IPS-NIHi7 (cell line): ENCODE data around the gene KCNMA1.
"Not testable (repeated sequence)": the region's sequence is repeated elsewhere in the genome, so short reads cannot be mapped to it uniquely, and the experiment has no call there.

Experiments used
- DNase-seq: peaks from one replicate; pipeline ENCODE4 v3.0.0; 2012; ENCODE audit warnings: mixed read lengths; ENCODE audit errors: extremely low spot score

KCNMA1 gene

GRCh38 chr10:77371848-77372799 is 265.5 kb downstream of the KCNMA1 start:
- no peak for DNase-seq

GRCh38 chr10:77371421-77371820 is 266.2 kb downstream of the KCNMA1 start:
- no peak for DNase-seq

DNA sequence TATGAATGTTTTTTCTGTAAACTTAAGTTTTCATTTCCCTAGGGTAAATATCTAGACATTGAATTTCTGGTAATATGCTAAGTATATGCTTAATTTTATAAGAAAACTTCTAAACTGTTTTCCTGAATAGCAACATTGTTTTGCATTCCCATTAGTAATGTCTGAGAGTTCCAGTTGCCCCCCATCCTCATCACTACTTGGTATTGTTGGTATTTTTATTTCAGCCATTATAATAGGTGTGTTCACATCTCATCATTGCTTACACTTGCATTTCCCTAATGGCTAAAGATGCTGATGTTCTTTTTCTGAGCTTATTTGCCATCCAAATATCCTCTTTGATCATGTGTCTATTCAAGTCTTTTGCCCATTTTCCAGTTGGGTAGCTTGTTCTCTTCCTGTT is 269.6 kb downstream of the KCNMA1 start:
- no peak for DNase-seq

GRCh38 chr10:77363210-77363609 is 274.4 kb downstream of the KCNMA1 start:
- no peak for DNase-seq

- no peak for DNase-seq
Observed at GRCh38 chr10:77361831-77362230, 275.8 kb downstream of the KCNMA1 start.

DNA sequence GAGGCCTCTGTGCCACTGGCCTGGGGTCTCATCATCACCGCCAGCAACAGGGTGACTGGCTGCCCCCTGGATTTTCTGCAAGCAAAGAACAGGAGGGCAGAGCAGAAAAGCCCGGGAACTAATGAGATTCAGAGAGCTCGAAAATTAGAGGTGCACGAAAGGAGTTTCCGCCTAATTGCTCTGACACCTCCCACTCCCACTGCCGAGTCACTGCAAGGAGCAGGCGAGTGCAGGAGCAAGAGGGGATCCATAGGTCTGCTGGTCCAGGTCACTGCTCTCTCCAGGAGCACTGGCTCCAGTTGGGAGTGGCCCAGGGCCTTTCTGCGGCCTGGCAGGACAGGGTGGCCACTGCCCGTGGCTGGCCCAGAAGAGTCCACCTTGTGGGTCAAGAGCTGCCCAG is 276.2 kb downstream of the KCNMA1 start:
- DNase-seq: no peak

DNA sequence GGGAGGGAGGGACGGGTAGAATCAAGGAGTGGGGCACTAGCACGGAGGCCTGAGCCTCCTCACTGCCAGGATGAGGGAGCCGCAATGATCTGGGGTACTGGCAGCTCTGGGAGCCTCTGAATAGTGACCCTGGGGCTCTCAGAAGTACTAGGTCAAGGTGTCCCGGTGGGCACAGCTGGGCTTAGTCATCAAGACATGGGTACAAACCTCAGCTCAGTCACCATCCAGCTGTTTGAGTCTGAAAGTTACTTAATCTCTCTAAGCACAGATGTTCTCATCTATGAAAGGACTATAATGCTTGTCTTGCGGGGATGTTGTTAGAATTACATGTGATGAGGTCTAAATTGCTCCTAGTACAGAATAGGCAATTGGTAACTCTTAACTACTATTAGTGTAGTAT is 276.8 kb downstream of the KCNMA1 start:
- DNase-seq: no peak

GRCh38 chr10:77359950-77360520 is 277.6 kb downstream of the KCNMA1 start:
- no peak for DNase-seq

DNA sequence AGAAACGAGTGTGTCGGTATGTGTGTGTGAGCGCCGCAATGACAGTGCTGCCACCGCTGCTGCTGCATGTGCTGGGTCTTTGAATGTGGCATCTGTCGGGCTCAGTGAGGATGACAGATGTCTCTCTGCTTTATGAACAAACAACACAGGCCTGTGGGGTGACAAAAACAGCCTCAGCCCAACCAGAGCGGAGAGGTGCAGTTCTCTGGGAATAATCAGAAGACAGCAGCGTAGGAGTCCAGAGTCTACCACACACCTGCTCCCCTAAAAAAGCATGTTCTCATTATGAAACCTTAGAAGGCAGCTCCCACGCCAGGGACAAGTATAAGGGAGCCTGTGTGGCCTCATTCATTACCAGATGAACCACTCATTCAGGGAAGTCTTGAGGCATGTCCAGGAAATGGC is 278.3 kb downstream of the KCNMA1 start:
- no peak for DNase-seq

DNA sequence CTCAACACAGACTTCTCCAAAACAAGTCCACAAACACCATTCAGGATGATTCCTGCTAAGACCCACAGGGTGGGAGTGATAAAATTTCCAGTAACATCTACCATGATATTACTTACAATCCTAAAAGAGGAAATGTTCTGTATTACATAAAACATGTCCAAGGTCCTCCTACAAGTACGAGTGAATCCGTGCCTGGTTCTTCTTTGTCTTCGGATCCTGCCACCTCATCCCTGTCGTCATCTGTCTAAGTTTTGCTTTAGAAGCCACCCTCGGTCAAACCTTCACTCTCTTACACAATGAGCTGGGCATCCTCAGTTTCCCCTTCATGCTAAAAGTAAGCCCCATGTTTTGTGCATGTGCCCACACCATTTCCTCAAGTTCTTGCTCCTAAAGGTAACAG is 279.0 kb downstream of the KCNMA1 start:
- no peak for DNase-seq

DNA sequence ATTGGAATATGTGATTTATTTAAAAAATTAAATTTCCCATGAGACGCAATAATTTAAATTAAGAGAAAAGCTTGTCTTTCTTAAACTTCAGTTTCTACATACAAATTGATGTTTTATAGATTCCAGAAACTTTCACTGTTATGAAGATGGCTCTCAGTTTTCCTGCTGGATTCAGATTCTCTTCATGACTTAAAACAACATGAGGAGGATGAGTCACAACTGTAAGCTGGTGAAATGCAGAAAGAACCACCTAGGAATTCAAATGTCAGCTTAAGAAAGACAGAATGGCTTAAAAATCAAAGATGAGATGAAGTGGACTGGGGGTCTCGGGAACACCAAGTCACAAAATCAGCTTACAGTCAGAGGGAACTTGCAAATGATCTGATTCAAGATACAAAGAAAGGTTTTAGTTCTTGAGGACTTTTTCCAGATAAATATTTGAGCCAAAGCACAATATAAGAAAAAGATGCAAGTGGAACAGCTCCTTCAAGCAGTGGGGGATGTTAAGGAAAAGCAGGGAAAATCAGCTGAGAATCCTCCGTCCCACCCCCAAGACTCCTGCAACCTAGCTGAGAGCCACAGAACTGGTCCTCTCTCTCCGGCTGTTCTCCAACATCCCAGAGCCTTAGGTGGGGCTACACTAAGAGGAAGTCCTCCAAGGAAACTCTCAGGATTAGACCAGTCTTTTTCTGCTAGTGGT is 279.8 kb downstream of the KCNMA1 start:
- no peak for DNase-seq

DNA sequence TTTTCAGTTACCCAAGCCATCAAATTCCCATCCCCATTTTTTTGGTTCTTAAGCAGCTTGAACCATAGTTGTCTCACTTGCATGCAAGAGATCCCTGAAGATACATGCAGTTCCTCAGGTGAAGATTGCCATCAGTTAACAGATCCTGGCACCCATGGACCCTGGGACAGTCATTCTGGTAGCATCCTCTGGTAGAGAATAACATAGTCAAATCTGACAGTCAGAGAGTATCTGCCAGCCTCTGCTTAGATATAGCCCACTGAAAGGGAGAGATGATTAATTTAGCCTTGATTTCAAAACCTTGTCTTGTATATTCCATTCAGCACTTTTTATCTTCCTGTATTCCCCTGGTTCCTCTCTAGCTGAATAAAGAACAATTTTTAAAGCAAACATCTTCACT is 280.4 kb downstream of the KCNMA1 start:
- no peak for DNase-seq

- DNase-seq: no peak
Observed at GRCh38 chr10:77355844-77356243, 281.8 kb downstream of the KCNMA1 start.

GRCh38 chr10:77351386-77351785 is 286.2 kb downstream of the KCNMA1 start:
- no peak for DNase-seq

DNA sequence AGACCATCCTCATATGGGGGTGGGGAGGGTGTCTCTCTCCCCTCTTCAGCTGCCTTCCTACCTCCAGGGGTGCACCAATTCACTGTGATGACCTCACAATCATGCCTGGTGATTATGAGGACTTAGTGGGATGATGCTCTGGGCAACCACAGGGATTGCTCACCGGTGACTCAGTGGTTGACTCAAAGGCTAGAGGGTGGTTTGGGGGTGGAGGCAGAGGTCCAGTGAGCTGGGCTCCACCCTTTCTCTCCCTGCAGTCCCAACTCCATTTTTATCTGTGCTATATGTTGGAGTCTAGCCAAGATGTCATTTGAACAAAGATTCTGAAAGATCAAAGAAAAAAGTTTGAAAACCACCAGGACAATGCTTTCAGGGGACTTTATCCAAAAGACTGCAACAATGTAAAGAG is 286.9 kb downstream of the KCNMA1 start:
- peak; percentile 46 for DNase-seq

- DNase-seq: no peak
Observed at GRCh38 chr10:77350134-77350533, 287.5 kb downstream of the KCNMA1 start.

GRCh38 chr10:77349226-77349625 is 288.4 kb downstream of the KCNMA1 start:
- DNase-seq: no peak

DNA sequence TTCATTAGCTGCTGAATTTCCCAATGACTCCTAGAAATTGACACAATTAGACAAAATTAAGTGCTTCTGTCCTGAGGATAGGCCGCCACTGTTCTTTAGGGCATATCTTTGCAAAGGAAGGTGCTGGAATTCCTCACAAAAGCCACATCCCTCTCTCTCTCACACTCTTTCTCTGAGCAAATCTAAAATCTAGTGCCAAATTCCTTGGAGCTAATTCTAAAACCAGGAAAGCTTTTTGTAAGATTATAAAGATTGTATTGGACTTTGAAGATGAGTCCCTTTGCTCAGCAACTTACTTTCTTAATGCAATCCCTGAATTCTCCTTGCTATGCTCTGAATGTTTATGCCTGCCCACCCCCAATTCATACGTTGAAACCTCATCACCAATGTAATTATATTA is 288.9 kb downstream of the KCNMA1 start:
- no peak for DNase-seq

DNA sequence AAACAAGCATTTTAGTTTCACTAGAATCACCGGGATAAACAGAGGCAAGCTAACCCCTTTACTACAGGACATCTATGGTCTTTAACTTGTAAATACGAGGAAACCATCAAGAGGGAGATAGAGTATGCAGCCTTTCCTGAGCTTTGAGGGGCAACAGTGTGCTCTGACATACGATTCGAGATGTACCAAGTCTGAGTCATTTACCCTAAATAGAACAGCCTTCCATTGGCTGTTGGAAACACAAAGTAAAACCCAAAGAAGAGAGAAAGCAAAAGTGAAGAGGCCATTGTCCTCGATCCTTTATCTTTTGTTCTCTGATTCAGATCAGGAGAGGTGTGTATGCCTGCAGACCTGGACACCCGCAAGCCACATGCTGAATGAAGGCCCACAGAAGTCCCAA is 289.5 kb downstream of the KCNMA1 start:
- no peak for DNase-seq

DNA sequence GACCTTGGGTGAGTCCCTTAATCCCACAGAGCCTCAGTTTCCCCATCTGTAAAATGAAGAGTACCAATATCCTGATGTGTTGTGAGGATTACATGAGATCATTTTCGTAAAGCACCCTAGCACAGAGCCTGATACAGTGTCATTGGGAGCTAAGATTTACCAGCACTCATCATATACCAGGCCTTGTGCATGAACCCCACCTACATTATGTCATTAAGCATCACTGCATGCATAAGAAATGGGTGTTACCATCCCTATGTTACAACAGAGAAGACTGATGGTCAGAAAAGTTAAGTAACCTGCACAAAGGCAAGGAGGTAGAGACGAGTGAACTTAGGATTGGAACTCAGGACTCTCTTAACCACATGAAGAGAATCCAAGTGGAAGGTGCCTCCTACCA is 290.6 kb downstream of the KCNMA1 start:
- DNase-seq: no peak

DNA sequence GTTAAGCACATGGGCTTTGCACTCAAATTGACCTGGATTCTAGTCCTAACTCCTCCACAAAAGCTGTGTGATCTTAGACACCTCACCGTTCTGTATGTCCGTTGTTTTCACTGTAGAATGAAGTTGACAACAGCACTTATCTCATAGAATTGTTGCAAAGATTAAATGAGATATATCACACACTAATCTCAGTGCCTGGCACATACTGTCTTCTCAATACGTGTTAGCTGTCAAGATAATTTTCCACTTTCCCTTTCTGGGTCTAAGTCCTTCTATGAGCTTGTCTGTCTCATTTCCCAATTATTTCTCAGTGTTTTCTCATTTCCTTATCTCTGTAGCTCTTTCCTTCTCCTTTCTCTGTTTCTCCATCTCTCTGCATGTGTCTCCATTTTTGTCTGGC is 296.6 kb downstream of the KCNMA1 start:
- no peak for DNase-seq

- DNase-seq: not testable (repeated sequence)
Observed at GRCh38 chr10:77339872-77340271, 297.7 kb downstream of the KCNMA1 start.

DNA sequence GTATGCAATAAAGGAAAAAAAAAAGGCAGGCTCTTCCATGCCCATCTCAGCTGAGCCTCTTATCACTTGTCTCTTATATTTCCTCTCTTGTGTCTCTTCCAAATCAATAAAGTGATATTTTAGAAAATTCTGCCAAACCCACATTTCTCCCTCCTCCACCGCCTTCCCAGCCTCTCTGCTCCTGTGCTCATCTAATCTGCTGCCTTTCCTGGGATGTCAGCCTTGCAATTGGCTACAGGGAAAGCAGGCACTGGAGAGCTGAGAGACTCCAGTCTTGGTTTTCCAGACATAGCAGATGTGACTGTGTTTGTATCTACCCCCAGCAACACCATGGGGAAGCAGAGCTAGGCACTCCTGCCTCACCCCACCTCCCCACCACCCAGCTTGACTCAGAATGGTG is 298.4 kb downstream of the KCNMA1 start:
- no peak for DNase-seq
